ENCODE results near the gene SAMD7. TPM values are rescaled to one million over a fixed set of nuclear protein-coding genes. Genes with fewer than 3 reads are reported as not detected.

SAMD7 gene
- total and polyA plus RNA-seq, 2 of the 13 experiments (the other 11 are each of a cell fraction or from before 2014, with no cell fraction given): not detected

DNA sequence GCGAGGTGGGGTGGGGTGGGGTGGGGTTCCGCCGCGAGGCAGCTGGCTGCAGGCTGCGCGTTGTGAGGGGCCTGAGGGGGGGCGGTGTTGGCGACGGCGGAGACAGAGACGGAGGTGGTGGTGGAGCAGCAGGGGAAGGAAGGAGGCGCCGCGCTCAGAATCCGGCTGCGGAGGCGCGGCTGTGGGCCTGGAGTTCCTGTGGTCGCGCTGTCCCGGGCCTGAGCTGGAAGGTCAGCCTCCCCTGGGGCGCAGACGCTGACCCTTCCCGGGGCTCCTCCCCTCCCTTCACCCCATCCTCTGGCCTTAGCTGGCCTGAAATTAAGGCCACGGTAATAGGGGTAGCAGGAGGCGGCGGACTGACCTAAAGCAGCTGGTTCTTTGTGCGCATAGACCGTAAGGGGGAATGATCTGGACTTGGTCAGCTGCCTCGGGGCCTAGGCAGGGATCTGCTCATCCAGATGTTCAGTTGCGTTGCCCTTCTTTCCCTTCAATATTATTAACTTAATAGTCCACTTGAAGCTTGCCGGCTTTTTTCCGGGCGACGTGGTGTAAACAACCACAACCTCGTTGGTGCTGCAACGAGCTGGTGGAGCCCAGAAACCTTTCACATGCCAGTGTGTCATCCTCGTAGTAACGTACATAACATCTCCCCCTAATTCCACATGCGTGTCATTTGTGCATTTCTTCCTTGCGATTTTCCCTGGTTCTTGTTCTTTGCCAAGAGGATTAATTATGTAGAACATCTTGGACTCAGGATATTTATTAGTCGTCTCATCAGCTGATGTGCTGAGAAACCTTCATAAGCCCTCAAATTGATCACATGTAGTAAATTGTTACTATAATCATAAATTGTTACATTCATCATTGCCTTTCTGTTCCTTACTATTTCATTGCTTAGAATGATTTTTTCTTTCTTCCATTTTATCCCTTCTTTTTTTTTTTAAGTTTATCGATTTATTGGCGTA is 55.9 kb downstream of the SAMD7 start (continued):
- TF ChIP-seq, protein P1, sequence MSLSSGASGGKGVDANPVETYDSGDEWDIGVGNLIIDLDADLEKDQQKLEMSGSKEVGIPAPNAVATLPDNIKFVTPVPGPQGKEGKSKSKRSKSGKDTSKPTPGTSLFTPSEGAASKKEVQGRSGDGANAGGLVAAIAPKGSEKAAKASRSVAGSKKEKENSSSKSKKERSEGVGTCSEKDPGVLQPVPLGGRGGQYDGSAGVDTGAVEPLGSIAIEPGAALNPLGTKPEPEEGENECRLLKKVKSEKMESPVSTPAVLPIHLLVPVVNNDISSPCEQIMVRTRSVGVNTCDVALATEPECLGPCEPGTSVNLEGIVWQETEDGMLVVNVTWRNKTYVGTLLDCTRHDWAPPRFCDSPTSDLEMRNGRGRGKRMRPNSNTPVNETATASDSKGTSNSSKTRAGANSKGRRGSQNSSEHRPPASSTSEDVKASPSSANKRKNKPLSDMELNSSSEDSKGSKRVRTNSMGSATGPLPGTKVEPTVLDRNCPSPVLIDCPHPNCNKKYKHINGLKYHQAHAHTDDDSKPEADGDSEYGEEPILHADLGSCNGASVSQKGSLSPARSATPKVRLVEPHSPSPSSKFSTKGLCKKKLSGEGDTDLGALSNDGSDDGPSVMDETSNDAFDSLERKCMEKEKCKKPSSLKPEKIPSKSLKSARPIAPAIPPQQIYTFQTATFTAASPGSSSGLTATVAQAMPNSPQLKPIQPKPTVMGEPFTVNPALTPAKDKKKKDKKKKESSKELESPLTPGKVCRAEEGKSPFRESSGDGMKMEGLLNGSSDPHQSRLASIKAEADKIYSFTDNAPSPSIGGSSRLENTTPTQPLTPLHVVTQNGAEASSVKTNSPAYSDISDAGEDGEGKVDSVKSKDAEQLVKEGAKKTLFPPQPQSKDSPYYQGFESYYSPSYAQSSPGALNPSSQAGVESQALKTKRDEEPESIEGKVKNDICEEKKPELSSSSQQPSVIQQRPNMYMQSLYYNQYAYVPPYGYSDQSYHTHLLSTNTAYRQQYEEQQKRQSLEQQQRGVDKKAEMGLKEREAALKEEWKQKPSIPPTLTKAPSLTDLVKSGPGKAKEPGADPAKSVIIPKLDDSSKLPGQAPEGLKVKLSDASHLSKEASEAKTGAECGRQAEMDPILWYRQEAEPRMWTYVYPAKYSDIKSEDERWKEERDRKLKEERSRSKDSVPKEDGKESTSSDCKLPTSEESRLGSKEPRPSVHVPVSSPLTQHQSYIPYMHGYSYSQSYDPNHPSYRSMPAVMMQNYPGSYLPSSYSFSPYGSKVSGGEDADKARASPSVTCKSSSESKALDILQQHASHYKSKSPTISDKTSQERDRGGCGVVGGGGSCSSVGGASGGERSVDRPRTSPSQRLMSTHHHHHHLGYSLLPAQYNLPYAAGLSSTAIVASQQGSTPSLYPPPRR (CRISPR knock-in tag; IDR thresholded peaks at IDR 0.05; ENCODE audit: borderline replicate concordance): no peak
- TF ChIP-seq SP2 (CRISPR knock-in tag; IDR thresholded peaks at IDR 0.05): no peak
- no peak for TF ChIP-seq GATA4 (IDR thresholded peaks at IDR 0.05; ENCODE audit: borderline replicate concordance, low read depth)
- TF ChIP-seq, protein P2, sequence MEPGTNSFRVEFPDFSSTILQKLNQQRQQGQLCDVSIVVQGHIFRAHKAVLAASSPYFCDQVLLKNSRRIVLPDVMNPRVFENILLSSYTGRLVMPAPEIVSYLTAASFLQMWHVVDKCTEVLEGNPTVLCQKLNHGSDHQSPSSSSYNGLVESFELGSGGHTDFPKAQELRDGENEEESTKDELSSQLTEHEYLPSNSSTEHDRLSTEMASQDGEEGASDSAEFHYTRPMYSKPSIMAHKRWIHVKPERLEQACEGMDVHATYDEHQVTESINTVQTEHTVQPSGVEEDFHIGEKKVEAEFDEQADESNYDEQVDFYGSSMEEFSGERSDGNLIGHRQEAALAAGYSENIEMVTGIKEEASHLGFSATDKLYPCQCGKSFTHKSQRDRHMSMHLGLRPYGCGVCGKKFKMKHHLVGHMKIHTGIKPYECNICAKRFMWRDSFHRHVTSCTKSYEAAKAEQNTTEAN (CRISPR knock-in tag; conservative IDR thresholded peaks at IDR 0.05): no peak
- TF ChIP-seq, protein P3, sequence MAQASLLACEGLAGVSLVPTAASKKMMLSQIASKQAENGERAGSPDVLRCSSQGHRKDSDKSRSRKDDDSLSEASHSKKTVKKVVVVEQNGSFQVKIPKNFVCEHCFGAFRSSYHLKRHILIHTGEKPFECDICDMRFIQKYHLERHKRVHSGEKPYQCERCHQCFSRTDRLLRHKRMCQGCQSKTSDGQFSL (CRISPR knock-in tag; IDR thresholded peaks at IDR 0.05): peak; percentile 80
- TF ChIP-seq ESRRA (CRISPR knock-in tag; IDR thresholded peaks at IDR 0.05; ENCODE audit: low read depth): 0 out of 2 replicates have a peak, but pooled peaks have one; percentile 24
- TF ChIP-seq, protein P4, sequence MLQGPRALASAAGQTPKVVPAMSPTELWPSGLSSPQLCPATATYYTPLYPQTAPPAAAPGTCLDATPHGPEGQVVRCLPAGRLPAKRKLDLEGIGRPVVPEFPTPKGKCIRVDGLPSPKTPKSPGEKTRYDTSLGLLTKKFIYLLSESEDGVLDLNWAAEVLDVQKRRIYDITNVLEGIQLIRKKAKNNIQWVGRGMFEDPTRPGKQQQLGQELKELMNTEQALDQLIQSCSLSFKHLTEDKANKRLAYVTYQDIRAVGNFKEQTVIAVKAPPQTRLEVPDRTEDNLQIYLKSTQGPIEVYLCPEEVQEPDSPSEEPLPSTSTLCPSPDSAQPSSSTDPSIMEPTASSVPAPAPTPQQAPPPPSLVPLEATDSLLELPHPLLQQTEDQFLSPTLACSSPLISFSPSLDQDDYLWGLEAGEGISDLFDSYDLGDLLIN (CRISPR knock-in tag; IDR thresholded peaks at IDR 0.05; ENCODE audit: borderline replicate concordance): no peak
- TF ChIP-seq, protein P5, sequence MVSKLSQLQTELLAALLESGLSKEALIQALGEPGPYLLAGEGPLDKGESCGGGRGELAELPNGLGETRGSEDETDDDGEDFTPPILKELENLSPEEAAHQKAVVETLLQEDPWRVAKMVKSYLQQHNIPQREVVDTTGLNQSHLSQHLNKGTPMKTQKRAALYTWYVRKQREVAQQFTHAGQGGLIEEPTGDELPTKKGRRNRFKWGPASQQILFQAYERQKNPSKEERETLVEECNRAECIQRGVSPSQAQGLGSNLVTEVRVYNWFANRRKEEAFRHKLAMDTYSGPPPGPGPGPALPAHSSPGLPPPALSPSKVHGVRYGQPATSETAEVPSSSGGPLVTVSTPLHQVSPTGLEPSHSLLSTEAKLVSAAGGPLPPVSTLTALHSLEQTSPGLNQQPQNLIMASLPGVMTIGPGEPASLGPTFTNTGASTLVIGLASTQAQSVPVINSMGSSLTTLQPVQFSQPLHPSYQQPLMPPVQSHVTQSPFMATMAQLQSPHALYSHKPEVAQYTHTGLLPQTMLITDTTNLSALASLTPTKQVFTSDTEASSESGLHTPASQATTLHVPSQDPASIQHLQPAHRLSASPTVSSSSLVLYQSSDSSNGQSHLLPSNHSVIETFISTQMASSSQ (IDR thresholded peaks at IDR 0.05; ENCODE audit: low read depth): no peak
- TF ChIP-seq, protein P5 (CRISPR knock-in tag; IDR thresholded peaks at IDR 0.05; ENCODE audit: borderline replicate concordance): no peak
- peak; percentile 66 for TF ChIP-seq ZNF883 (CRISPR knock-in tag; IDR thresholded peaks at IDR 0.05; ENCODE audit: not compliant biosample characterization)
- no peak for TF ChIP-seq ZNF30 (CRISPR knock-in tag; IDR thresholded peaks at IDR 0.05)
- no peak for TF ChIP-seq ZNF10 (CRISPR knock-in tag; IDR thresholded peaks at IDR 0.05; ENCODE audit: borderline replicate concordance, low read depth)
